Measurements from ENCODE around the gene BPHL.

- no peak for TF ChIP-seq CTCF (IDR thresholded peaks at IDR 0.05)
- no peak for TF ChIP-seq POLR2A (IDR thresholded peaks at IDR 0.05)
- TF ChIP-seq EP300 (IDR thresholded peaks at IDR 0.05) = no peak
These were observed 24.6 kb downstream of the BPHL start for GRCh38 chr6:3143158-3143557.

All from tibial nerve (tissue), 4 donors.